ENCODE measurements around the gene PWP1.

DNA sequence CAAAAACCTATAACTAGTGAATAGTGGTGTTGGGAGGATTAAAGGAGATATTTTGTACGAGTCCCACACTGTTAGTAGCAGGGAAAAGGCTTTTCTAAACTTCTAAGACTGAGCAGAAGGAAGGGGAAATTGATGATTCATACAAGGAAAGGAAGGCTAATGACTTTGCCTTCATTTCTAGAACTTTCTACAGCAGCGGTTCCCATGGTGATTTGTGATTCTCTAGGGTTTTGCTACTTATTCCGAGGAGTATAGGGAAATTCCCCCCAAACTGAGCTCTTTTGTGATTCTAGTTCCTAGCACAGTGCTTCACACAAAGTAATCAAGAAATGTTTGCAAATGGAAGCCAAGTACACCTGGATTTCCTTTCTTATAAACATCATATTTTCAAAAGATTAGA lies 23.8 kb upstream of the PWP1 start:
- TF ChIP-seq, protein P1, sequence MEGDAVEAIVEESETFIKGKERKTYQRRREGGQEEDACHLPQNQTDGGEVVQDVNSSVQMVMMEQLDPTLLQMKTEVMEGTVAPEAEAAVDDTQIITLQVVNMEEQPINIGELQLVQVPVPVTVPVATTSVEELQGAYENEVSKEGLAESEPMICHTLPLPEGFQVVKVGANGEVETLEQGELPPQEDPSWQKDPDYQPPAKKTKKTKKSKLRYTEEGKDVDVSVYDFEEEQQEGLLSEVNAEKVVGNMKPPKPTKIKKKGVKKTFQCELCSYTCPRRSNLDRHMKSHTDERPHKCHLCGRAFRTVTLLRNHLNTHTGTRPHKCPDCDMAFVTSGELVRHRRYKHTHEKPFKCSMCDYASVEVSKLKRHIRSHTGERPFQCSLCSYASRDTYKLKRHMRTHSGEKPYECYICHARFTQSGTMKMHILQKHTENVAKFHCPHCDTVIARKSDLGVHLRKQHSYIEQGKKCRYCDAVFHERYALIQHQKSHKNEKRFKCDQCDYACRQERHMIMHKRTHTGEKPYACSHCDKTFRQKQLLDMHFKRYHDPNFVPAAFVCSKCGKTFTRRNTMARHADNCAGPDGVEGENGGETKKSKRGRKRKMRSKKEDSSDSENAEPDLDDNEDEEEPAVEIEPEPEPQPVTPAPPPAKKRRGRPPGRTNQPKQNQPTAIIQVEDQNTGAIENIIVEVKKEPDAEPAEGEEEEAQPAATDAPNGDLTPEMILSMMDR (optimal IDR thresholded peaks at IDR 0.05 in 1 of 3, IDR thresholded peaks at IDR 0.05 in 1 of 3, conservative IDR thresholded peaks at IDR 0.05 in 1 of 3; ENCODE audit: extremely low read depth in 1 of 3, insufficient read depth in 2 of 3, low read length in 3 of 3), result no peak
- TF ChIP-seq EZH2 (IDR thresholded peaks at IDR 0.05; ENCODE audit: low read length), result no peak

Measured in keratinocyte (primary cell).